Osteoblast (primary cell): ENCODE results near the gene C1orf159. TPM values are rescaled to one million over a fixed set of nuclear protein-coding genes. Genes with fewer than 3 reads are reported as not detected.

Experiments
- DNase-seq: peaks from one replicate; pipeline ENCODE4 v3.0.0; 2011; ENCODE audit warnings: low spot score, mixed read lengths; ENCODE audit not compliant: insufficient read length; ENCODE audit errors: missing footprints
- H2AFZ ChIP-seq: 2 replicates; pipeline ENCODE4 v1.6.0; 2011; ENCODE audit warnings: mild to moderate bottlenecking, low read length
- H3K27ac ChIP-seq: 2 replicates; pipeline ENCODE4 v1.5.1; 2011; ENCODE audit warnings: mild to moderate bottlenecking, low read depth, low read length, moderate library complexity
- H3K27me3 ChIP-seq: 2 replicates; pipeline ENCODE4 v1.6.0; 2012; ENCODE audit warnings: mild to moderate bottlenecking, control low read depth, inconsistent platforms, low read length, moderate library complexity; ENCODE audit not compliant: insufficient read depth
- H3K36me3 ChIP-seq: 2 replicates; pipeline ENCODE4 v1.5.1; 2011; ENCODE audit warnings: mild to moderate bottlenecking, low read length, control low read depth, moderate library complexity; ENCODE audit not compliant: insufficient read depth
- H3K4me1 ChIP-seq: 2 replicates; pipeline ENCODE4 v1.5.1; 2011; ENCODE audit warnings: mild to moderate bottlenecking, low read length, control low read depth, moderate library complexity; ENCODE audit not compliant: insufficient read depth
- H3K4me2 ChIP-seq: 2 replicates; pipeline ENCODE4 v1.6.0; 2011; ENCODE audit warnings: mild to moderate bottlenecking, low read length; ENCODE audit not compliant: insufficient read depth
- H3K4me3 ChIP-seq: fragments of 200-600 bp; sonication (generic); 3 replicates; pipeline ENCODE4 v1.5.1; 2012; ENCODE audit warnings: mild to moderate bottlenecking, low read length, inconsistent platforms; ENCODE audit not compliant: insufficient read depth
- H3K79me2 ChIP-seq: 2 replicates; pipeline ENCODE4 v1.6.0; 2012; ENCODE audit warnings: mild to moderate bottlenecking, low read length, control low read depth, inconsistent platforms; ENCODE audit not compliant: insufficient read depth
- H3K9me3 ChIP-seq: 2 replicates; pipeline ENCODE4 v1.5.1; 2011; ENCODE audit warnings: low read depth, low read length, control low read depth
- H4K20me1 ChIP-seq: 2 replicates; pipeline ENCODE4 v1.6.0; 2012; ENCODE audit warnings: mild to moderate bottlenecking, low read length, control low read depth; ENCODE audit not compliant: insufficient read depth
- total RNA-seq: library from RNA; depleted of rRNA; stranded (reverse); fragments of >200 nt; gene quantifications from 2 replicates; pipeline ENCODE4 v1.2.3, GENCODE V29; 2012
- TF ChIP-seq, protein P1 (sequence below): IDR thresholded peaks from 2 replicates; pipeline ENCODE4 v1.5.1; 2011; ENCODE audit warnings: mild to moderate bottlenecking, low read depth, low read length, moderate library complexity; ENCODE audit errors: extremely low read depth

The C1orf159 gene
- total RNA-seq, 1 donor, result 5.4 TPM

DNA sequence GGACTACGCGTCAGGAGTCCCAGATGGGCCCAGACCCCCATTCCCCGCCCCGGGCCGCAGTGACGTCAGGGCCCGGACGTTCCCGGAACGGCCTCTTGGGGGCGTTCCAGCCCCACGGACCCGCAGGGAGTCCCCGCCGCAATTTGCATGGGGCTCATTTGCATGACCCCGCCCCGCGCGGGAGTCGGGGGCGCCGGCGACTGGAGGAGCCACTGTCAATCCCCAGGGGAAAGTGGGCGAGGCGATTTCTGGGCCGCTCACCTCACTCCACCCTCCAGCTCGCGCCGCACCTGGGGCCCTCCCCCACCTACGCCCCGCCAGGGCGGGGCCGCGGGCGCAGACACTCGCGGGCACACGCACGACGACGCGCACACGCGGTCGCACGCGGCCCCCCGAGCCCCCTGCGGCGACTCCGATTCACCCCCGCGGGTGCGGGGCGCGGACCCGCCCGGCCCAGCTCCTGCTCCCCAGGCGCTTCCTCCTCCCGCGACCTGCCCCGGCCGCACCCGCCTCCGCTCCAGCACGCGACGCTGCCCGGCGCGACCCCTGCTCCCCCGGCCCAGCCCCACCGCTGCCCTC is 82.8 kb downstream of the C1orf159 start:
- no peaks in the 10 kb centered on the region for H3K9me3 ChIP-seq
- H3K36me3 ChIP-seq, result no peaks in the 10 kb centered on the region
- no peaks in the 10 kb centered on the region for H3K4me1 ChIP-seq
- peak overlapping the region; percentile 54 for H3K4me3 ChIP-seq
- TF ChIP-seq, protein P1, sequence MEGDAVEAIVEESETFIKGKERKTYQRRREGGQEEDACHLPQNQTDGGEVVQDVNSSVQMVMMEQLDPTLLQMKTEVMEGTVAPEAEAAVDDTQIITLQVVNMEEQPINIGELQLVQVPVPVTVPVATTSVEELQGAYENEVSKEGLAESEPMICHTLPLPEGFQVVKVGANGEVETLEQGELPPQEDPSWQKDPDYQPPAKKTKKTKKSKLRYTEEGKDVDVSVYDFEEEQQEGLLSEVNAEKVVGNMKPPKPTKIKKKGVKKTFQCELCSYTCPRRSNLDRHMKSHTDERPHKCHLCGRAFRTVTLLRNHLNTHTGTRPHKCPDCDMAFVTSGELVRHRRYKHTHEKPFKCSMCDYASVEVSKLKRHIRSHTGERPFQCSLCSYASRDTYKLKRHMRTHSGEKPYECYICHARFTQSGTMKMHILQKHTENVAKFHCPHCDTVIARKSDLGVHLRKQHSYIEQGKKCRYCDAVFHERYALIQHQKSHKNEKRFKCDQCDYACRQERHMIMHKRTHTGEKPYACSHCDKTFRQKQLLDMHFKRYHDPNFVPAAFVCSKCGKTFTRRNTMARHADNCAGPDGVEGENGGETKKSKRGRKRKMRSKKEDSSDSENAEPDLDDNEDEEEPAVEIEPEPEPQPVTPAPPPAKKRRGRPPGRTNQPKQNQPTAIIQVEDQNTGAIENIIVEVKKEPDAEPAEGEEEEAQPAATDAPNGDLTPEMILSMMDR, result peak; percentile 42
- H3K4me2 ChIP-seq, result peak overlapping the region; percentile 45
- DNase-seq, result peak; percentile 98
- no peak overlapping the region for H3K27ac ChIP-seq
- no peak overlapping the region for H2AFZ ChIP-seq
- H3K79me2 ChIP-seq, result no peaks in the 10 kb centered on the region
- peaks cover 10% of the 10 kb centered on the region for H4K20me1 ChIP-seq
- H3K27me3 ChIP-seq, result peaks cover 20% of the 10 kb centered on the region

DNA sequence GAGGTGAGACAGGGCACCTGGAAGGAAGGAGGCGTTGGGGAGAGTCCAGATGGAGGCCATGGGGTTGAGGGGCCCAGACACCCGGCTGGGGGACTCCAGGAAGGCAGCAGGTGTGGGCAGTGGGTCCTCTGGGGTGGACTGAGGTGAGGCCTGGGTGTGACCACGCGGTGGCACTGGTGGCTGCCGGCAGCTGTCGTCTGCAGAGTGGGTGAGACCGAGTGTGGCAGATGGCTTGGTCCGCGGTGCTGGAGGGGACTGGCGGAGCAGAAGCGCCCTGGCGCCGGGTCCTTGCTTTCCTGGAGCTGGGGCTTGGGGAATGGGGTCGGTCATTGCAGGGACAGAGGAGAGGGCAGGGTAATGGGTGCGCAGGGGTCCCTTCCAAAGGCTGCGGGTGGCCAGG is 83.5 kb downstream of the C1orf159 start:
- Histone ChIP-seq H2AFZ (no peak overlapping the region), H3K4me2 (peak overlapping the region; percentile 45), H3K27ac (no peak overlapping the region), H3K9me3 (no peaks in the 10 kb centered on the region), H3K27me3 (peaks cover 20% of the 10 kb centered on the region), H3K4me3 (no peak overlapping the region), H4K20me1 (peaks cover 10% of the 10 kb centered on the region), H3K4me1 (no peaks in the 10 kb centered on the region), H3K79me2 (no peaks in the 10 kb centered on the region), H3K36me3 (no peaks in the 10 kb centered on the region)
- no peak for DNase-seq
- TF ChIP-seq, protein P1, result no peak

Other genes with a start within 250 kb of the C1orf159 start
- gene SAMD11, start 192.2 kb downstream of the C1orf159 start, total RNA-seq, result 7.7 and 8.3 TPM in 2 replicates
- gene NOC2L, start 156.8 kb downstream of the C1orf159 start, total RNA-seq, result 47.7 and 47.8 TPM in 2 replicates
- 5.4 and 6.2 TPM in 2 replicates for gene KLHL17, start 155.5 kb downstream of the C1orf159 start, total RNA-seq
- gene PLEKHN1, start 149.6 kb downstream of the C1orf159 start, total RNA-seq, result 0.36 and 0.88 TPM in 2 replicates
- not detected in 2 replicates for gene PERM1, start 134.0 kb downstream of the C1orf159 start, total RNA-seq
- 0.29 and 0.72 TPM in 2 replicates for gene HES4, start 116.0 kb downstream of the C1orf159 start, total RNA-seq
- gene ISG15, start 102.6 kb downstream of the C1orf159 start, total RNA-seq, result 55.4 and 90.5 TPM in 2 replicates
- gene AGRN, start 96.0 kb downstream of the C1orf159 start, total RNA-seq, result 14.7 and 30.0 TPM in 2 replicates
- not detected in 2 replicates for gene RNF223, start 41.8 kb downstream of the C1orf159 start, total RNA-seq
- not detected in 2 replicates for gene TTLL10, start 57.8 kb upstream of the C1orf159 start, total RNA-seq
- 0.29 TPM in 1 of 2 replicates, not detected in the other for gene TNFRSF18, start 90.5 kb upstream of the C1orf159 start, total RNA-seq
- under 0.01 TPM in 1 of 2 replicates, not detected in the other for gene TNFRSF4, start 98.1 kb upstream of the C1orf159 start, total RNA-seq
- gene SDF4, start 115.9 kb upstream of the C1orf159 start, total RNA-seq, result 136 and 151 TPM in 2 replicates
- gene B3GALT6, start 116.1 kb upstream of the C1orf159 start, total RNA-seq, result 26.5 and 29.7 TPM in 2 replicates
- gene C1QTNF12, start 130.6 kb upstream of the C1orf159 start, total RNA-seq, result 0.36 and 0.59 TPM in 2 replicates
- 31.2 and 32.6 TPM in 2 replicates for gene UBE2J2, start 157.8 kb upstream of the C1orf159 start, total RNA-seq
- gene SCNN1D, start 164.3 kb upstream of the C1orf159 start, total RNA-seq, result 0.59 and 1.1 TPM in 2 replicates
- 31.2 and 46.7 TPM in 2 replicates for gene ACAP3, start 191.8 kb upstream of the C1orf159 start, total RNA-seq
- 19.4 and 29.3 TPM in 2 replicates for gene PUSL1, start 192.5 kb upstream of the C1orf159 start, total RNA-seq
- gene INTS11, start 208.6 kb upstream of the C1orf159 start, total RNA-seq, result 53.3 and 59.7 TPM in 2 replicates
- gene CPTP, start 208.7 kb upstream of the C1orf159 start, total RNA-seq, result 12.7 and 13.8 TPM in 2 replicates
- under 0.01 TPM in 2 replicates for gene TAS1R3, start 215.2 kb upstream of the C1orf159 start, total RNA-seq
- 73.5 and 81.9 TPM in 2 replicates for gene DVL1, start 233.3 kb upstream of the C1orf159 start, total RNA-seq
- gene MXRA8, start 242.5 kb upstream of the C1orf159 start, total RNA-seq, result 689 and 735 TPM in 2 replicates